HG02623 (cell line): ENCODE data around the gene POLL.
"Not testable (repeated sequence)": the region's sequence is repeated elsewhere in the genome, so short reads cannot be mapped to it uniquely, and the experiment has no call there.

Source experiments
- ATAC-seq: cut with Tn5 transposase; IDR thresholded peaks from one replicate; pipeline ENCODE4 v1.9.1; 2021; ENCODE audit warnings: moderate library complexity; ENCODE audit not compliant: unreplicated experiment

The POLL gene

DNA sequence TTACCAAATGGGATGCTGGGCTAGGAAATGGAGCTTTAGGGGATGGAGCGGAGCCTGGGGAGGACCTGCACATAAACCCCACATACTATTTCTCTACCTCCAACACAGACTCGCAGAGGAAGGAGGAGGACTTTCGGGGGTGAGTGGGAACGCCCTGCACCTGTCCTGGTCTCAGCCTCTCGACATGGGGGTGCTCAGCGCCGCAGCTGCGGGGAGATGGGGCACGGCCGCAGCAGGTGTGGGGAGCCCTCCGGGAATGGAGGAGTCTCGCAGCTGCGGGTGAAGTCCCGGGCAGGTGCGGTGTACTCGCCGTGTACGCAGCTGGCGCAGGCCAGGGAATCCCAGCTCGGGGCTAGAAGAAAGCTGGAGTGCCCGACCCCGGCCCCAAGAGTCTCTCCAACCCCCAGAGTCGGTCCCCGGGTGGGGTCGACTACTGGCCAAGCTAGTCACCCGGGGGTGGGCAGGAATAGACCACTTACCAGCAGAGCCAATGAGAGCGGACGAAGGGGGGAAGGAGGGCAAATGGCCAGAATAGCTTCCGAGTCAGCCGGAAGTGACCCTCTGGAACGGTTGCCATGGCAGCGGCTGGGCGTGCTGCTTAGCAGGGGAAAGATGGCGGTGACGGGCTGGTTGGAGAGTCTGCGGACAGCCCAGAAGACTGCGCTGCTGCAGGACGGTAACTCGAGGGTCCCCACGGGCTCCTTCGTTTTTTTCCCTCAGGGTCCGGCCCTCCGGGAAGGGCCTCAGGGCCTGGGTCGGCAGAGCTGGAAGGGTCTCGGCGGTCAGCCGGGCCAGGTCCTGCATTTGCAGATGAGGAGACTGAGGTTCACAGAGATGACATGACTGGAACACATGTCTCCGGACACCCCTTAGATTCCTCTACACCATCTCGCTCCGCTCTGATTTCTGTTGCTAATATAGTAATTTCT is at the start of gene POLL, which contains the start of gene DPCD:
Gene POLL, minus strand, starts transcription at position 533 of the 929 bp plus-strand sequence. CDS start 897 bp downstream, outside the sequence.
Gene DPCD, plus strand, starts transcription at position 597 of the 929 bp plus-strand sequence. Its CDS starts 16 bp downstream, at position 613.
- peak; percentile 93 for ATAC-seq

- ATAC-seq: not testable (repeated sequence)
Observed at GRCh38 chr10:101633510-101633909, 45.5 kb upstream of the POLL start.

- ATAC-seq: no peak
Observed at GRCh38 chr10:101631821-101632475, 43.9 kb upstream of the POLL start.

DNA sequence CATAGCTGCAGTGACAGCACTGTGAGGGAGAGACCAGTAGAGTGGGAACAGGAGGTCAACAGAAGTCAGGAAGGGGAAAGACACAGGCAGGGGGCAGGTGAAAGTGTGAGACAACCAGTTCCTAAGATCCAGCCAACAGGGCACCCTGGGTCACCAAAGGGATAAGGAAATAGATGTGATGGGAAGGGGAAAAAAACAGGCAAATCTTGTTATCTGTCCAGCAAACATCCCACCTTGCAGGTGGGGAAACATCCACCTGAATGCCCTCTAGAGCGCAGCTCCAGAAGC is 42.5 kb upstream of the POLL start:
- ATAC-seq: no peak

DNA sequence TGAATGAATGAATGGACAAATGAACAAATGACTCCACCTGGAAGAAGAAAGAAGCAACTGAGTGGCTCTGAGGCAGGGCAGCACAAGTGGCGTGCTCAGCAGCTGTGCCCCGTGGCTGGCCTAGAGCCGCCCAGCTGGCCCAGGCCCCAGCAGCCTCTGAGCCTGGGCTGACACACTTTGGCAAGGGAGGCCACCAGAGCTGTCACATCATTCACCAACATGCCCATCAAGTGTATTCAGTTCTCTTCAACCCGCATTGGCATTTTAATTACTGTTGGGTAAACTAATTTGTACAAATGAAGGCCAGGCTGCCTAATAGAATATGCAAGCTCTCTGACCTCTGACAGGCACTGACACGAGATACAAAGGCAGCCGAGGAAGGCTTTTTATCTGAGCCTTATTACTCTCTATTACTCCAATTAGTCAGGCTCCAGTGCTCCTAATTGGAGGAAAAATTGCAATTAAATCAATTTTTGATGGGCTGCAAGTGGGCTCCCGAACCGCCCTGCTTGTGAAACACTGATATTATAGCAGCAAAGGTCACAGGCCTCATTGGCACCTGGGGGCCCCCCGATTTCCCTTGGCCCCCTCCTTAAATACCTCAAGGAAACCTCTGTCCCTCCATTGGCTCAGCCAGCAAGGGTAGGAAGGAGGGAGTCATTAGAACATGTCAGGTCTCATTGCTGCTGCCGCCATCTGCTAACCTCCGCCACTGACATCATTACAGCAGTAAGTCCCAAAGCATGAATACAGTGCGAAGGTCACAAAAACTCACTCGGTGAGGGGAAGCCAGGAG is 42.0 kb upstream of the POLL start:
- ATAC-seq: no peak

- no peak for ATAC-seq
Observed at GRCh38 chr10:101625821-101626412, 37.9 kb upstream of the POLL start.

DNA sequence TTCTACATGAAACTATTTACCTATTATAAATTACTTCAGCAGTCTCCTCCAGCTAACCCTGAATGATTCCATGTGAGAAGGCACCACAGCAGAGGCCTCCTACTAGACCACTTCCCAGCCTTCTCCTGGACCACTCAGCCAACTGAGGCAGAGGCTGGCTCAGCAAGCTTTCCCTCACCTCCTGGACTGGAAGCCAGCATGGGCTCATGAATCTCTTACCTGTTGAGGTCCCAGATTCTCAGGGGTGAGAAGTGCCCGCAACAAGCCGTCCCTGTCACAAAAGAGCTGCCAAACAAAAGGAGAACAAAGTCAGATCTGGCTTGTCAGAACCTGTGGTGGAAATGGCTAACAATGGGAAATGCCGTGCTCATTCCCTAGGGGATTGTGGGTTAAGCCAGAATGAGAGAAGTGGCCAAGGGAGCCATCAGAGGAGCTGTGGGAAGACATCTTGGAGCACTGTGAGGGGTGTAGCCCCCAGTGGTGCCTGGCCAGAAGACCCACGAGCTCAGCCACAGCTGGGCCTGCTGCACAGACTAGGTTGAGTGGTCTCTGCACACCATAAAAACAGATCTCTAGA is 36.6 kb upstream of the POLL start:
- ATAC-seq: no peak

GRCh38 chr10:101623528-101623927 is 35.5 kb upstream of the POLL start:
- ATAC-seq: no peak

DNA sequence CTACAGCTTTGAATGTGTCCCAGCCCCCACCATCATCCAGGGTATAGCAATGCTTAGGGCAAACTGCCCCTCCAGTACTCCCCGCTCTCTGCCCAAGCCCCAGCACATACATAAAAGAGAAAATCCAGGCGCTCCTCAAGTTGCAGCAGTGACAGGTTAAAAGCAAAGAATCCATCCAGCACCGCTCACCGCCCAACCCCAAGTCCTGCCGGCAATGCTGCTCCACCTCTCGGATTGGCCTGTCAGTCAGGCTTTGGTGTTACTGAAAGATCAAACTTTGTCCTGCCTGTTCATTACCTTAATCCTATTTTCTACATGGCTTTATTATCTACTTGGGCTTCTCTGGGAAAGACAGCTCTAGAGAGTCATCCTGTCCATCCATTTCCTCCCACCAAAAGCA is 31.9 kb upstream of the POLL start:
- no peak for ATAC-seq

- no peak for ATAC-seq
Observed at GRCh38 chr10:101618871-101619270, 30.8 kb upstream of the POLL start.

GRCh38 chr10:101617824-101618568 is 29.9 kb upstream of the POLL start:
- ATAC-seq: no peak

DNA sequence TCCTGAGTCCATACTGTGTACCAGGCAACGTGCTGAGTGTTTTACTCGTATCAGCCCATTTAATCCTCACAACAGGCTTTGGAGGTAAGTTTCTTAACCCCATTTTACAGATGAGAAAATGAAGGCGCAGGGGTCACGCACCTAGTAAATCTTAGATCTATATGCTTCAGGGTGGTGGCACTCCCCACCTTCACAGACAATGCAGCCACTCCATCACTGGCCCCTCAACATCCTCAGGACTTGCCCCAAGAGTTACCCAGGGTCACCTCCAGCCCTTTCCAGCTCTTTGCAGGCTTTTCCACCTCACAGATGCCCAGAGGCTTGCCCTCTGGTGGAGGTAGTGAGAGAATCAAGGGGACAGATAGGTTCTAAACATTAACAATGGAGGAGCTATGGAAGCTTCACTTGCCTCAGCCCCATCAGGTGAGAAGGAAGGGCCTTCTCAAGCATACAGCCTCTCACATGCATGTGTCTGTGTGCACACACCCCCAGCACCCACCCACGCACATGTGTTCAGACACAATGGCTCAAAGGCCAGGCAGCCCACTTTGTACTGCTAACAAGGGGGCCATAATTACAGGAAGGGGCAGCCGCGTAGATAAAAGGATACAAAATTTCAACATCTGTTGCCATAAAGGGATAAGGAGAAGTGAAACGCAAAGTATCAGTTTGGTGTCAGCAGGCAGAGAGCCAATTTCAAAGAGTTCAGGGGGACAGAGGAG is 29.2 kb upstream of the POLL start:
- ATAC-seq: no peak

- ATAC-seq: no peak
Observed at GRCh38 chr10:101616415-101617101, 28.5 kb upstream of the POLL start.

- no peak for ATAC-seq
Observed at GRCh38 chr10:101615525-101616116, 27.6 kb upstream of the POLL start.

GRCh38 chr10:101614663-101615524 is 26.8 kb upstream of the POLL start:
- no peak for ATAC-seq

DNA sequence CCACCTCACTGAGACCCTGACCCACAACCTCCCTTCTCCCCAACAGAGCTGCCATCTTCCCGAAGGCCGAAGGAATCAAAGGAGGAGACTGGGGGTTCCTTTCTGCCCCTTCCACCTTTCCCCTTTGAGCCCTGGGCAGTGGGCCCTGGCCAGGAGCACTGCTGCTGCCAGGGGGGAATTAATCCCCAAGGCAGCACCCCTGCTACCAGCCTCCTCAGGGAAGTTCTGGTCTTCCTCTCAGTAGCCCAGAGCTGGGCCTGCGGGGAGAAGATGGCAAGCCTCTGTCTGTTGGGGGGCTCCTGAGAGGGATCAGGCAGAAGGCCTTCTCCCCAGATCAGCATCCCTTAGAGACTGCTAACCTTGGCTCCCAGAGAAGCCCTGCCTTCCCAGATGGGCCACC is 25.6 kb upstream of the POLL start:
- ATAC-seq: no peak

DNA sequence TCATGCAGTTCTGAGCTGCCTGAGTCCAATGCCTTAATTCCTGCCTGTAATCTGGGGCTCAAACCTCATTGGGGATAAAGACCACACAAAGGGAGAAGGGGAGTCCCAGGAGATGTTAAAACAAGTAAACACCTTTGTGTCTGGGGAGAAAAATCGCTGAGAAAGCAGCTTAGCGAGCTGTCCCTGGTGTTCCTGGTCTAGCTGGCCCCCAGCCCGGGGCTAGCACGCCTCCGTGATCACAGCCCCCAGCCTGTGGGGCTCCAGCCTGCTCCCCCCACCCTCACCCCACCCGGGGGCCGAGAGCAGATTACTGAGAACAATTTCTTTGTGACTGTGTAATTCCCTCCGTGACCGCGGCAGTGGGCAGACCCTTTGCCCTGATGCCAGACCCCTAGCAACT is 24.8 kb upstream of the POLL start:
- ATAC-seq: no peak
